Chondrocyte (in vitro differentiated cells): ENCODE results near the gene NEK6. TPM values are rescaled to one million over a fixed set of nuclear protein-coding genes. Genes with fewer than 3 reads are reported as not detected.
A peak's percentile ranks its signal among the peaks of the same experiment; 100 is the strongest.

Experiments
- DNase-seq: peaks from one replicate; pipeline ENCODE4 v3.0.0; 2021; ENCODE audit warnings: mixed read lengths, low spot score
- H3K27ac Mint-ChIP-seq: one replicate; pipeline ENCODE4 v1.8.0; 2021; ENCODE audit warnings: mild to moderate bottlenecking, moderate library complexity, mixed read lengths; ENCODE audit not compliant: unreplicated experiment
- H3K27me3 Mint-ChIP-seq: 2 replicates; pipeline ENCODE4 v1.8.0; 2021; ENCODE audit warnings: low read depth, mixed read lengths
- H3K36me3 Mint-ChIP-seq: 2 replicates; pipeline ENCODE4 v1.8.0; 2021; ENCODE audit warnings: low read depth, mixed read lengths
- H3K4me1 Mint-ChIP-seq: 2 replicates; pipeline ENCODE4 v1.8.0; 2021; ENCODE audit warnings: low read depth, mild to moderate bottlenecking, mixed read lengths
- H3K4me3 Mint-ChIP-seq: one replicate; pipeline ENCODE4 v1.8.0; 2021; ENCODE audit warnings: mild to moderate bottlenecking, moderate library complexity, mixed read lengths; ENCODE audit not compliant: unreplicated experiment
- H3K9me3 Mint-ChIP-seq: 2 replicates; pipeline ENCODE4 v1.8.0; 2021; ENCODE audit warnings: low read depth, mixed read lengths
- total RNA-seq: library from RNA; stranded (reverse); gene quantifications from 3 replicates; pipeline ENCODE4 v1.2.1, GENCODE V29; 2021
- TF ChIP-seq, protein P1 (sequence below): fragments of 200-600 bp; sonication (generic); IDR thresholded peaks from 2 replicates; pipeline ENCODE4 v1.5.0; 2021; ENCODE audit warnings: antibody characterized with exemption, mild to moderate bottlenecking, moderate library complexity

The NEK6 gene
- total RNA-seq, 1 donor from 2014 or later: 110 TPM

DNA sequence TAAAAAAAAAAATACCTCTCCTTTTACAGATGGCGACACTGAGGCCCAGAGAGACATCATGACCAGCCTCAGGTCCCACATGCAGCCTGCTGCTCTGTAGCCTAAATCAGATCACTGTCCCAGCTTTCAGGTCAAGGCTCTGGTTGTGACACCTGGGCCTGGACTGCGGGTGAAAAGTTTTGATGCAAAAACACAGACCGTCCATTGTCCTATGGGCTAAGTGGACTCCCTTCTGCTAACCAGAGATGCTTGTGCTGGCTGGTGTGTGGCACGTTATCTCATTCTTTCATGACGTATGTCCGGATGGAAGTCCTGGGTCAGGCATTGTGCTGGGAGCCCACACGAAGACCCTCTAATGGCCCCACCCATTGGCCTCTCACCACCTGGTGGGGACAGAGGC is 7.8 kb downstream of the NEK6 start:
- Mint-ChIP-seq H3K27me3 (no peaks in the 10 kb centered on the region), H3K27ac (peak overlapping the region; percentile 98), H3K9me3 (no peaks in the 10 kb centered on the region), H3K4me1 (peaks cover 98% of the 10 kb centered on the region), H3K36me3 (peaks cover 4% of the 10 kb centered on the region), H3K4me3 (no peak overlapping the region)
- TF ChIP-seq, protein P1, sequence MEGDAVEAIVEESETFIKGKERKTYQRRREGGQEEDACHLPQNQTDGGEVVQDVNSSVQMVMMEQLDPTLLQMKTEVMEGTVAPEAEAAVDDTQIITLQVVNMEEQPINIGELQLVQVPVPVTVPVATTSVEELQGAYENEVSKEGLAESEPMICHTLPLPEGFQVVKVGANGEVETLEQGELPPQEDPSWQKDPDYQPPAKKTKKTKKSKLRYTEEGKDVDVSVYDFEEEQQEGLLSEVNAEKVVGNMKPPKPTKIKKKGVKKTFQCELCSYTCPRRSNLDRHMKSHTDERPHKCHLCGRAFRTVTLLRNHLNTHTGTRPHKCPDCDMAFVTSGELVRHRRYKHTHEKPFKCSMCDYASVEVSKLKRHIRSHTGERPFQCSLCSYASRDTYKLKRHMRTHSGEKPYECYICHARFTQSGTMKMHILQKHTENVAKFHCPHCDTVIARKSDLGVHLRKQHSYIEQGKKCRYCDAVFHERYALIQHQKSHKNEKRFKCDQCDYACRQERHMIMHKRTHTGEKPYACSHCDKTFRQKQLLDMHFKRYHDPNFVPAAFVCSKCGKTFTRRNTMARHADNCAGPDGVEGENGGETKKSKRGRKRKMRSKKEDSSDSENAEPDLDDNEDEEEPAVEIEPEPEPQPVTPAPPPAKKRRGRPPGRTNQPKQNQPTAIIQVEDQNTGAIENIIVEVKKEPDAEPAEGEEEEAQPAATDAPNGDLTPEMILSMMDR: no peak
- DNase-seq: no peak

DNA sequence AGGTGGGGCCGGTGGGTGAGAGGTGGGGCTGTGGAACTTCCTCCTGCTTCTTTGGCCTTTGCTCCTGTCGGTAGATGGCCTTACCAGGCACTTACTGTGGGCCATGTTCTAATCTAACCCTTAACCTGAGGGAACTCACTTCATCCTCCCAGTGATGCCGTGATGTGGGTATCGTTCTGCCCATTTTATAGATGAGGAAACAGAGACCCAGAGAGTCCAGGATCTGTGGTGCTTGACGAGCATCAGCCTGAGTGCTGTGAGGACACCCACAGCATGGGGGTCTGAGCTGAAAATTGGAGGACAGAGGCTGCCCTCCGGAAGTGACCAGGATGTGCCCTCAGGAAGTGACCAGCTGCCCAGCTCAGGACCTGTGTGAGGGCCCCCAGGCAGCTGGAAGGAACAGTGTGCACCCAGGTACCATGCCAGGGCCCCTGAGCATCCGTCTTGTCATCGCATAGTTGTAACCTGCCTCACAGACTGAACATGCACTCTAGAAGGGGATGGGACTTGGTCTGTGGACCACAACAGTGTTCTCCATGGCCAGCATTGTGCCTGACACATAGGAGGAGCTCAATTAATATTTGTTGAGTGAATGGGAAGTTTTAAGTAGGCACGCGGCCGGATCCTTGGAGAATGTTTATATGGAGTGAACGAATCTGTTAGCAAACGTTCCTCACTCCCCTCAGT is 8.5 kb downstream of the NEK6 start:
- H3K4me1 Mint-ChIP-seq: peaks cover 98% of the 10 kb centered on the region
- no peaks in the 10 kb centered on the region for H3K9me3 Mint-ChIP-seq
- H3K4me3 Mint-ChIP-seq: no peak overlapping the region
- peak overlapping the region; percentile 98 for H3K27ac Mint-ChIP-seq
- H3K36me3 Mint-ChIP-seq: peaks cover 5% of the 10 kb centered on the region
- no peaks in the 10 kb centered on the region for H3K27me3 Mint-ChIP-seq
- TF ChIP-seq, protein P1: no peak
- DNase-seq: no peak

DNA sequence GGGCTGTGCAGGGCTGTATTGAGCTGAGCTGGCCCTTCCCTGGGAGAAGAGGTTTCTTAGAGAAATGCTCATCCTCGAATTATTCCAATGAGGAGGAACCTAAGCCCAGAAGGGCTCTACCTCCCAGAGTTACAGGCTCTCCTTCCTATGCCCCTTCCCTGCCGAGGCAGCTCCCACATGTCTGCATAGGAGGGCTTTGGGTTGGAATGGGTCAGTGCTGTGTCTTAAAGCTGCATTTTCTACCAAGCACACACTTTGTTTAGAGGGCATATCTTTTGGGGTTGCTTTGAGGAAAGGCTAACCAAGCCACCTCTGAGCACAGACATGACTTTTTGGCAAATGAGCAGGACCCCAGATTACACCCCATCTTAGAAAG is 9.1 kb downstream of the NEK6 start:
- H3K4me3 Mint-ChIP-seq: peak overlapping the region; percentile 55
- no peak for DNase-seq
- H3K36me3 Mint-ChIP-seq: peaks cover 5% of the 10 kb centered on the region
- no peaks in the 10 kb centered on the region for H3K9me3 Mint-ChIP-seq
- TF ChIP-seq, protein P1: no peak
- no peaks in the 10 kb centered on the region for H3K27me3 Mint-ChIP-seq
- H3K4me1 Mint-ChIP-seq: peaks cover 98% of the 10 kb centered on the region
- peak overlapping the region; percentile 98 for H3K27ac Mint-ChIP-seq

DNA sequence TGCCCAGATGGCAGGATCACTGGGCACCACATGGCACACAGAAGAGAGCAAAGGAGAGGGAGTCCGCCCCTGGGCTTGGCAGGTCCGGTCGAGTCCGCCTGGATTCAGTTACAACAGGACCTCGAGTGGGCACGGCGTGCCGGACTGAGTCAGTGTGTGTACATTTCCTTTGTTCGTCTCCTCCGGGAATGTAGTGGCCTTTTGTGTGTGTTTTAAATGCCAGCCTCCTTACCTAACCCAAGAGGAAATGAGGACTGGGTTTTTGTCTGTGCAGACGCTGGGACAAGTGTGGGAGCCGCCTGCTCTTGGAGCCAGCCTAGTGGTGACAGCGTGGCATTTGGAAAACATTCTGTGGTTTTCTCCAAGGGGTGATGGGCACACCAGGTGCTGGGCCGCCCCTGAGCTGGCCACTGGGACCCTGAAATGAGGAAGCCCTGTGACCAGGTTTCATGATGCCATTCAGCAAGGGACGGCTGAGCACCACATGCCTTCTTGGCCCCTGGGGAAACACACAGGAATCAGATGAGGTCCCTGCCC is 9.6 kb downstream of the NEK6 start:
- Mint-ChIP-seq H3K36me3 (peaks cover 5% of the 10 kb centered on the region), H3K9me3 (no peaks in the 10 kb centered on the region), H3K27ac (peak overlapping the region; percentile 98), H3K4me1 (peaks cover 98% of the 10 kb centered on the region), H3K4me3 (peak overlapping the region; percentile 55), H3K27me3 (no peaks in the 10 kb centered on the region)
- DNase-seq: no peak
- TF ChIP-seq, protein P1: peak; percentile 54

DNA sequence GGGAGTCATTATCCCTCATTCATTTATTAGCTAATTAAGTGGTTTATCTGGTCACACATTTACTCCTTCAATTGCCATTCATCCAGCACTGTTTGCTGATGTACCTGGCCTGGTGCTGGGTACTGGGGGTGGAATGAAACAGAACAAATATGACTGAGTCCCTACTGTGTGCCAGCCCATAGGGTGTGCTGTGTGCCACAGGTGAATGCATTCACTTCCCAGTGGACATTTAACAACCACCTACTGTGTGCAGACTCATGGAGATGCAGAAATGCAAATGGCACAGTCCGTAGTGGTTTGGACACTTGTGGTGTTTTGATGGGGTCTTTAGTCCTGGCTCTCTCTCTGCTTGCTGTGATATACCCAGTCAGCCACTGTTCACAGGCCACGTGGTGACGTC is 10.5 kb downstream of the NEK6 start:
- Mint-ChIP-seq H3K27me3 (no peaks in the 10 kb centered on the region), H3K9me3 (no peaks in the 10 kb centered on the region), H3K4me3 (no peak overlapping the region), H3K36me3 (peaks cover 7% of the 10 kb centered on the region), H3K4me1 (peaks cover 98% of the 10 kb centered on the region), H3K27ac (peak overlapping the region; percentile 98)
- TF ChIP-seq, protein P1: no peak
- DNase-seq: no peak
